GM19463 (cell line): ENCODE measurements around the gene TMEM232.
"Not testable (repeated sequence)": the region's sequence is repeated elsewhere in the genome, so short reads cannot be mapped to it uniquely, and the experiment has no call there.

Experiments
- ATAC-seq: cut with Tn5 transposase; IDR thresholded peaks from one replicate; pipeline ENCODE4 v1.9.1; 2021; ENCODE audit warnings: mild to moderate bottlenecking, moderate library complexity; ENCODE audit not compliant: unreplicated experiment

TMEM232 gene

GRCh38 chr5:110726249-110727024 is at the start of gene TMEM232:
TMEM232 (minus strand) TSS chr5:110726671; CDS start chr5:110667352, 59,319 bp downstream.
- peak; percentile 100 for ATAC-seq

- ATAC-seq, result no peak
Observed at GRCh38 chr5:110770286-110770685, 43.8 kb upstream of the TMEM232 start.

- no peak for ATAC-seq
Observed at GRCh38 chr5:110769000-110769681, 42.7 kb upstream of the TMEM232 start.

GRCh38 chr5:110768138-110768860 is 41.8 kb upstream of the TMEM232 start:
- ATAC-seq, result no peak

GRCh38 chr5:110760158-110760557 is 33.7 kb upstream of the TMEM232 start:
- no peak for ATAC-seq

GRCh38 chr5:110757118-110757729 is 30.8 kb upstream of the TMEM232 start:
- ATAC-seq, result no peak

- no peak for ATAC-seq
Observed at GRCh38 chr5:110754181-110754580, 27.7 kb upstream of the TMEM232 start.

GRCh38 chr5:110753600-110753999 is 27.1 kb upstream of the TMEM232 start:
- ATAC-seq, result no peak

- ATAC-seq, result no peak
Observed at GRCh38 chr5:110752953-110753352, 26.5 kb upstream of the TMEM232 start.

- peak; percentile 97 for ATAC-seq
Observed at GRCh38 chr5:110751902-110752762, 25.7 kb upstream of the TMEM232 start.

GRCh38 chr5:110738812-110739651 is 12.6 kb upstream of the TMEM232 start, which contains the start of gene SLC25A46:
SLC25A46 (plus strand) TSS chr5:110739007; CDS start chr5:110739120, 113 bp downstream.
- ATAC-seq, result peak; percentile 95

- ATAC-seq, result peak; percentile 43
Observed at GRCh38 chr5:110738503-110738811, 12.0 kb upstream of the TMEM232 start.

- no peak for ATAC-seq
Observed at GRCh38 chr5:110736753-110737152, 10.3 kb upstream of the TMEM232 start.

GRCh38 chr5:110735556-110735955 is 9.1 kb upstream of the TMEM232 start:
- no peak for ATAC-seq

- ATAC-seq, result no peak
Observed at GRCh38 chr5:110734101-110734500, 7.6 kb upstream of the TMEM232 start.

GRCh38 chr5:110731499-110731898 is 5.0 kb upstream of the TMEM232 start:
- ATAC-seq, result not testable (repeated sequence)

- ATAC-seq, result peak; percentile 42
Observed at GRCh38 chr5:110727025-110727314, 499 bp upstream of the TMEM232 start.

- no peak for ATAC-seq
Observed at GRCh38 chr5:110718311-110718710, 8.2 kb downstream of the TMEM232 start.
